Hypothalamus (tissue), 51 donors: Measurements from ENCODE around the gene KIAA0040.
A peak's percentile ranks its signal among the peaks of the same experiment; 100 is the strongest.

ENCODE experiments used
- DNase-seq, 51 donors: peaks; one replicate each; lab custom pipeline; 2025; lab: John Stamatoyannopoulos, UW

KIAA0040 gene

GRCh38 chr1:175145899-175146528 lies 46.6 kb downstream of the KIAA0040 start:
- DNase-seq = no peak

DNA sequence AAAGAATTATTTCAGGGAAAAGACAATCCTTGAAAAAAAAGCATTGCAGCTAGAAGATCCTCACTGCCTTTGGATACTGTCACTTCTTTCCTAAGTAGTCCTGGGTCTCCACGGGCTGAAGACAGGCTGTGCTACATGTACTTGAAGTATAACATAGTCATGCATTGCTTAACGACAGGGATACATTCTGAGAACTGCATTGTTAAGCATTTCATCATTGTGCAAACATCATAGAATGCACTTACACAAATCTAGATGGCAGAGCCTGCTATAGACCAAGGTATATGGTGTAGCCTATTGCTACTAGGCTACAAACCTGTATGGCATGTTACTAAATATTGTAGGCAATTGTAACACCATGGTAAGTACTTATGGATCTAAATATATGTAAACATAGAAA lies 54.0 kb downstream of the KIAA0040 start:
- DNase-seq = no peak

DNA sequence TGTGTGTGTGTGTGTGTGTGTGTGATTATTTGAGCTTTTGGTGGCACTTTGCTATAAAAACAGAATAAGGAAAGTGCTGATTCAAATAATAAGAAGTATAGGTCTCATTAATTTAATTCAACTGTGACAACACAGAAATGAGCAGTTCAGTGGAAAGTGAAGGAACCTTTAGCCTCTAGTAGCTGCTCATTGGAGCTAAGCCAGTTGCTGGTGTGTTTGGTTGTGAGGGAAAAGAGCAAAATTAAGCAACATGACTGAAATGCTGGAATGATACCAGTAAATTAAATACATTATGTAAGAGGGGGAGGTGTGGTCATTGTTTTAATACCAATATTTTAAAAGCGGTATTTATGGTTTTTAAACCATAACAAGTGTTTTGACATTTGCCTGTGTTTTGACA lies 55.2 kb downstream of the KIAA0040 start:
- DNase-seq = no peak

GRCh38 chr1:175136246-175136645 lies 56.3 kb downstream of the KIAA0040 start:
- DNase-seq = no peak

GRCh38 chr1:175134500-175134899 lies 58.1 kb downstream of the KIAA0040 start:
- DNase-seq = no peak

- peak in 1 of 51 donors; percentile 17 for DNase-seq
Observed at GRCh38 chr1:175133673-175134435, 58.7 kb downstream of the KIAA0040 start.

GRCh38 chr1:175132436-175132835 lies 60.1 kb downstream of the KIAA0040 start:
- no peak for DNase-seq

DNA sequence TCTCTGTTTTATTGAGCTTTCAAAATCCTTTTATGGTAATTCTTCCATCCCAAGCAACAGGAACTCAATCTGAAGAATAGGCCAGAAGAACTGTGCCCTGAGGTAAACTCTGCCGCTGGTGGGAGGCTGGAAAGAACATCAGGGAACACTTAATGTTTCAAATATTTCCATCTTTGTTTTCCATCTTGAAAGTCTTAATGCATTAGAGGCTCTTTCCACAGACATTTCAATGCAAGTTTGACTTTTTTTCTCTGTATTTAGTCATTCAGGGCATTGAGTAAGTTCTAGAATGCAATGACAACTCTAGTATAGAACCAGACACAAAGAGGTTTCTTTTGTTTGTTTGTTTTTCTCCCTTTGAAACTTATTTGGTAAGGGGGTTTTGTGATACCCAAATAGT lies 61.5 kb downstream of the KIAA0040 start:
- no peak for DNase-seq

- no peak for DNase-seq
Observed at GRCh38 chr1:175130649-175131045, 61.9 kb downstream of the KIAA0040 start.

DNA sequence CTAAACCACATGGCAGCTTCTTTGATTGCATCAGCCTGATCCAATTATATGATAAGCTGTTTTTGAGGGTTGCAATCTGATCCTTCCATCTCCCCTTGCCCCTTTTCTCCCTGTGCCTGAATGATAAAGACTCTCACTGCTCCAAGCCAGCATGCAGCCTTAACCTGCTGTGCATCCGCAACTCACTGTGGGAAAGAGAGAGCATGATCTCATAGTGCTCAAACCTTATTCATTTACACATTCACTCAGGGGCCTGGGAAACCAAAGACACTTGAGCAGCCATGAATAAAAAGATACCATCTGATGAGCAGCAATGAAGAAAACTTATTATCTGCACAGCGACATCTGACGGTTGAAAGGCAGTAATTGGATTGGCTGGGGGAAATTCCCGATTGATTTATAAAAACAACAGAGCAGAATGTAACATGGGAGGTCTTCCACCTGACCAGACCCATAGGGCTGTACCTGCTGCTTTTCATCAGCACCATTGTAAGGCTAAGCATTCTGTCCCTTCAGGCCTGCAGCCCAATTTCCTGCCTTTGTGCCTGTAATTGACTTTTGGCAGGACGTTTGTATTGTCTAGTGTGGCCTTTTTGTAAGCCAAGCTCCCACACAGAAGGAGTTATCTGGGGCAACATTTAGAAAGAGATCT lies 62.5 kb downstream of the KIAA0040 start:
- peak in 1 of 51 donors; percentile 11 for DNase-seq

GRCh38 chr1:175129644-175129996 lies 63.0 kb downstream of the KIAA0040 start:
- DNase-seq = no peak

DNA sequence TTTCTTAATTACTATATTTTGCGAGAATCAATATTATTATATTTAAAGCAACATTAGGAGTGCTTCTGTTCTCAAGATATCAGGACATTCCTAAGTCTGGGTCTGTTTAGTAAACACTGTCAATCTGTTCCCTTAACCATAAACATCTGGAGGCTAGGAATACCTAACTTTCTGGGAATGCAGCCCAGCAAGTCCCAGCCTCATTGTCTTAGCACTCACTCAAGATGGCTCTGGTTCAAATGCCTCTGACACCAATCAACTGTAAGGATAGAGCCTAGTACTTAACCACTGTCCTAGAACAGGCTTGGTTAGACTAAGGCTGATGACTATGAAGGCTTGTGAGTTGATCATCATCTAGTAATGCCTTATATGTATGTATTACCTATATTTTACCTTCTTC lies 63.4 kb downstream of the KIAA0040 start:
- DNase-seq = no peak

DNA sequence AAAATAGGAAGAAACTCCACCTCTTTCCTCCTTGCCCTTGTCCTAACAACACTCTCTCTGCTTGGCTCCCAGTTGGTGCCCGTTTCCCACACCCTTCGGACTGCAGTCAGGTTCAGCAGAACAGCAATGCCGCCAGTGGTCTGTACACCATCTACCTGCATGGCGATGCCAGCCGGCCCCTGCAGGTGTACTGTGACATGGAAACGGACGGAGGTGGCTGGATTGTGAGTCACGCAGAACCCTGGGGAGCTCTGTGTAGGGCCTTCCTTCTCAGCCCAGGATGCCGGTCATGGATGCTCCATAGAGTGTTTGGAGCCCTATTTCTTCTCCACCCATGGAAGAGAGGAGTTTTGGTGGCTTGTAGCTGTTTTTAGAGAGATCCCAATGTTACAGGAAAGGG lies 64.1 kb downstream of the KIAA0040 start:
- DNase-seq = no peak

GRCh38 chr1:175127565-175127964 lies 65.0 kb downstream of the KIAA0040 start:
- no peak for DNase-seq

- no peak for DNase-seq
Observed at GRCh38 chr1:175126347-175126746, 66.2 kb downstream of the KIAA0040 start.

- no peak for DNase-seq
Observed at GRCh38 chr1:175124861-175125260, 67.7 kb downstream of the KIAA0040 start.

GRCh38 chr1:175120511-175120910 lies 72.1 kb downstream of the KIAA0040 start:
- no peak for DNase-seq

- no peak for DNase-seq
Observed at GRCh38 chr1:175118375-175119367, 73.9 kb downstream of the KIAA0040 start.

DNA sequence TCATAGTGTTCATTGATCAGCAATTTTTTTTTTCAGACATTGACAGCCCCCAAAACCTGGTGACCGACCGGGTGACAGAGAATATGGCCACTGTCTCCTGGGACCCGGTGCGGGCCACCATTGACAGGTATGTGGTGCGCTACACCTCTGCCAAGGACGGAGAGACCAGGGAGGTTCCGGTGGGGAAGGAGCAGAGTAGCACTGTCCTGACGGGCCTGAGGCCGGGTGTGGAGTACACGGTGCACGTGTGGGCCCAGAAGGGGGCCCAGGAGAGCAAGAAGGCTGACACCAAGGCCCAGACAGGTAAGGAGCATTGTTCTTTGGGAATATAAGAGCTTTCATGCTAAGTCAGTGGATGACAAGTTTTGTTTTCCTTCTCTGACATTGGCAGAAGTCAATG lies 75.7 kb downstream of the KIAA0040 start:
- no peak for DNase-seq

GRCh38 chr1:175116210-175116798 lies 76.3 kb downstream of the KIAA0040 start:
- no peak for DNase-seq
